ENCODE measurements around the gene RNASE4.

The RNASE4 gene

DNA sequence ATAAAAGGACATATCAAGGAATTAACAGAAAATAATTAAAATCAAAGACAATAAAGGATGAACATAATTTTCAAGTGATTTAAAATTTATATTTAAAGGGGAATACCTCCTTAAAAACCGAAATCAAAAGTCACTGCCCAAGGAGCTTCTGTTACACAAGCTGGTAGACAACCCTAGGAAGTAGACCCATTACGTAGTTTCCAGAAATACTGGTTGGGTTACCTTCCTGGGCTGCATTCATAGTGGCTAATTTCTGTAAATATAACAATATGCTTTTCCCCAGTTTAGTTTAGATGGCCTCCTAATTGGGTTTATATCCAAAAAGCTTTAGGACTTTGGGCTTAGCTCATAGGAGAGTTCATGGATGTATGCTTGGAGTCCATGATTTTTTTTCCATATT is 59.2 kb downstream of the RNASE4 start:
- no peak for DNase-seq (ENCODE audit: low read depth, low spot score)

DNA sequence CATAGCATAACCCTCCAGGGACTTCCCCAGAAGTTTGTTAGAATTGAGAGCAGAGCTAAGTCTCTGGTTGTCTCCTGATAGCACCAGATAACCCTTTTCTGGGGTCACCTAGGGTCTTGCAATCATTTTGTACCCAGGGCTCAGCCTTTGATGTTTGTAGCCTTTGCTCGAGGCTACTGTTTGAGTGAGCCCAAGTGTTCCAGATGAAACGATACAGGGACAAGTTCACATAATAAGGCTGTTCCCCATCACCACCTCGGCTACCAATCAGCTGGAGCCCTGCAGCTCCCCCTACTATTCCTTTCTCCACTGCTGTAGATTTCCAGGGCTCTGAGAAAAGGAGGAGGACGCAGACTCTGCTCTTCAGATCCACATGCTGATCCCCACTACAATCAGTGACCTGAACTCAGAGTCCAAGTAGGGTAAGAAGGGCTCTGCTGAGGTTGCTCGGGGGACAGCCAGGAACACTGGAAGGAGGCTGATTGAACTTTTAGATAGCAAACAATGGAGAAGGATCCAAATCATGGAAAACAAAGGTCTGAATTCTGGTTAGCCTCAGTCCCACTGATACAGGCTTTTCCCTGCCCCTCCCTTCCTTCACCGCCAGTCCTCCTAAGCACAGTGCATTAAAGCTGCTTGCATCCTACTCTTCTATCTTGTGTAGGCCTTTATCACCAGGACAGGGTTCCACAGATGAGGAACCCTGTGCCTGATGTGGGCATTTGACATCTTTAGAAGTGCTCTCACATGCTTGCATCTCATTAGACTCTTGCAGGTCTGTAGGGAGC is 61.4 kb downstream of the RNASE4 start, which contains the start of gene EDDM3A:
Gene EDDM3A (plus strand): TSS at position 317 of the 788 bp plus-strand sequence. CDS start 1,694 bp downstream, outside the sequence.
- DNase-seq (ENCODE audit: low read depth, low spot score), result peak; percentile 51

GRCh38 chr14:20746566-20746965 is 62.2 kb downstream of the RNASE4 start:
- DNase-seq (ENCODE audit: low read depth, low spot score), result no peak

GRCh38 chr14:20748439-20748838 is 64.1 kb downstream of the RNASE4 start:
- no peak for DNase-seq (ENCODE audit: low read depth, low spot score)

DNA sequence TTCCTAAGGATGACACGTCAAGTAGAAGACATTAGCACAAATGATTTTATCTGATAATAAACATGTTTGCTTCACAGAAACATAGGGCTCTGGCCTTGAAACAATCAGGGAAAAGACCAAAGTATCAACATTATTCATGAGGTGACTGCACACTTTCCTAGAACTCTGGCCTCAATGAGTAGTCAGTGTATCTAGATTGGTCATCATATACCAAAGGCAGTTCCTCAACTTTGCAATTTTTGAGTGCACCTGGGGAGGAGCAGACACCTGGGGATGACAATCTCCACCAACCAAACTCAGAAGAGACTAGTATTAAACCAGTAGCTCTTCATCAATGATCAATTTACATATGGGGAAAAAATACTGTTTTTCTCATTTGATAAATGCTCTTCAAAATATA is 65.8 kb downstream of the RNASE4 start:
- no peak for DNase-seq (ENCODE audit: low read depth, low spot score)
